AG10803 (cell line): ENCODE results near the gene SLC22A3.
"Not testable (repeated sequence)": the region's sequence is repeated elsewhere in the genome, so short reads cannot be mapped to it uniquely, and the experiment has no call there.

ENCODE experiments used
- DNase-seq: peaks from one replicate; pipeline ENCODE4 v3.0.0; 2010; ENCODE audit warnings: low read depth
- H3K4me3 ChIP-seq: 2 replicates; pipeline ENCODE4 v1.5.1; 2011; ENCODE audit warnings: mild to moderate bottlenecking, low read length, control low read depth
- TF ChIP-seq, protein P1 (sequence below): conservative IDR thresholded peaks from 2 replicates; pipeline ENCODE4 v1.5.1; 2011; ENCODE audit warnings: mild to moderate bottlenecking, low read length, control low read depth, inconsistent platforms

The SLC22A3 gene

DNA sequence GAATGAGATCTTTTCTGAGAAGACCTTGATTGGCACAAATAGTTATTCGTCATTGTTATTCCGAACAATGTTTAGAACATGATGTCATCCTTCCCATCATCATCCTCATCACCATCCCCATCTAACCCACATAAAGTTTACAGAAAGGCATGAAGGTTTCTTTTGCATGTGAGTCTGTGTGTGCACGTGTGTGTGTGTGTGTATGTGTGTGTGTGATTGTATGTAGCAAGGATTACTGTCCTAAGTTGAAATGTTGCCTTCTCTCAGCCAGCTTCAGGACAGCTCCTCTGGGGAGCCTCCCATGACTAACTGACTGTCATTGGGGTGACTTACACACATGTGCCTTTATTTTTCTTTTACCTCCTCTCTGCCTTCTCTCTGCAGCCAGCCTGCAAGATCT, 113.5 kb downstream of the SLC22A3 start:
- H3K4me3 ChIP-seq, result no peak overlapping the region
- TF ChIP-seq, protein P1, sequence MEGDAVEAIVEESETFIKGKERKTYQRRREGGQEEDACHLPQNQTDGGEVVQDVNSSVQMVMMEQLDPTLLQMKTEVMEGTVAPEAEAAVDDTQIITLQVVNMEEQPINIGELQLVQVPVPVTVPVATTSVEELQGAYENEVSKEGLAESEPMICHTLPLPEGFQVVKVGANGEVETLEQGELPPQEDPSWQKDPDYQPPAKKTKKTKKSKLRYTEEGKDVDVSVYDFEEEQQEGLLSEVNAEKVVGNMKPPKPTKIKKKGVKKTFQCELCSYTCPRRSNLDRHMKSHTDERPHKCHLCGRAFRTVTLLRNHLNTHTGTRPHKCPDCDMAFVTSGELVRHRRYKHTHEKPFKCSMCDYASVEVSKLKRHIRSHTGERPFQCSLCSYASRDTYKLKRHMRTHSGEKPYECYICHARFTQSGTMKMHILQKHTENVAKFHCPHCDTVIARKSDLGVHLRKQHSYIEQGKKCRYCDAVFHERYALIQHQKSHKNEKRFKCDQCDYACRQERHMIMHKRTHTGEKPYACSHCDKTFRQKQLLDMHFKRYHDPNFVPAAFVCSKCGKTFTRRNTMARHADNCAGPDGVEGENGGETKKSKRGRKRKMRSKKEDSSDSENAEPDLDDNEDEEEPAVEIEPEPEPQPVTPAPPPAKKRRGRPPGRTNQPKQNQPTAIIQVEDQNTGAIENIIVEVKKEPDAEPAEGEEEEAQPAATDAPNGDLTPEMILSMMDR, result no peak
- peak; percentile 17 for DNase-seq

DNA sequence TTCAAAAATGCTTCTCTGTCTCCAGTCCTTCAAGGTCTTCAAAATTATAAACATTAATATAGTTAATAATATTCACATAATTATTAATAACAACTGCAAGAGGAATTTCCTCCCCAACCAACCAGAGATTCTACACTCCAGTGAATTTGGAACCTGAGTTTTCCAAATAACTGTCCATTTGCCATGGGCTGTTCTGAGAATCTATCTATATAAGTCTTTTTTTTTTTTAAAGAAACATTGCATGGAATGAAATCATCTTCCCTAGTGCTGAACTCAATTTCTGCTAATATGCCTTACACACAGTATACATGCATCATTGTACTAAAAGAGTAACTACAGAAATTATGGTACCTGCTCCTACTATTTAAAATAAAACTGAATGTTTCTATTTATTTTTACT, 113.9 kb downstream of the SLC22A3 start:
- DNase-seq, result no peak
- H3K4me3 ChIP-seq, result no peak overlapping the region
- TF ChIP-seq, protein P1, result no peak

DNA sequence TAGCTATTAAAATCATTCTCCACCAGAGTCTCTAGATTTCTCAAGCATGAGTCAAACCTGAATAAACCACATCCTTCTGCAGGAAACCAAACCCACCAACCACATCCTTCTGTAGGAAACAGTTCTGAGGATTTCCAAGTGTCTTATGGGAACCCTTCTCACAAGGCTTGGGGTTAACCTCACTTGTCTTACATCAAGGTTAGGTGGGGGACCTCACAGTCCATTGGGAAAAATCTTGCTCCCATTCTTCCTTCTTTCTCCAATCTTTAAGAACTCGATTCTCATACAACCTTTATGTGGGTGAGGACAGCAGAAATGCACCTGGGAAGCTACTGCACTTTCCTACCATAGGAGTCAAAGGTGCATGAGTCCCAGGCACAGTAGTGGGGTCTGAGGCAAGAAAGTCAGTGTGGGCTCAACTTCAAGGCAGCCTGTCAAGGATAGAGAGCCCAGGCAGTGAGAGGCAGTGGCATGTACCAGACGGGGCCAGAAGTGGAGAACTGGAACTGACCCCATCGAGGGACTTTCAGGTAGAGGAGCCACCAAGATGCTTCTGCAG, 114.5 kb downstream of the SLC22A3 start:
- no peak overlapping the region for H3K4me3 ChIP-seq
- TF ChIP-seq, protein P1, result no peak
- DNase-seq, result peak; percentile 92

DNA sequence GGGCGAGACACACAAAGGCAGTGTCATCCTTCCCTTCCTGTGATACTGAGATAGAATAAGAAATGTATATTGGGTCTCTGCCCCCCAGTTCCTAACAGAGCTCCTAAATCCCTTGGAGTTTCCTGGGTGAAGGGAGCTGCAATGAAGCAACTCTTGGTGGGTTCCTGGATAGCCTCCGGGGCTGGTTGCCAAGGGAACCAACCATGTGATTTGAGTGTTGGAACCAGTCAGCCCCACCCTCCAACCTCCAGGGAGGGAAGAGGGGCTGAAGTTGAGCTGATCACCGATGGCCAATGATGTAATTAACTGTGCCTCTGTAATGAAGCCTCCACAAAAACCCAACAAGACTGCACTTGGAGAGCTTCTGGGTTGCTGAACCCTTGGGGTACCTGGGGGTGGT, 116.6 kb downstream of the SLC22A3 start:
- no peak for DNase-seq
- no peak overlapping the region for H3K4me3 ChIP-seq
- TF ChIP-seq, protein P1, result no peak

DNA sequence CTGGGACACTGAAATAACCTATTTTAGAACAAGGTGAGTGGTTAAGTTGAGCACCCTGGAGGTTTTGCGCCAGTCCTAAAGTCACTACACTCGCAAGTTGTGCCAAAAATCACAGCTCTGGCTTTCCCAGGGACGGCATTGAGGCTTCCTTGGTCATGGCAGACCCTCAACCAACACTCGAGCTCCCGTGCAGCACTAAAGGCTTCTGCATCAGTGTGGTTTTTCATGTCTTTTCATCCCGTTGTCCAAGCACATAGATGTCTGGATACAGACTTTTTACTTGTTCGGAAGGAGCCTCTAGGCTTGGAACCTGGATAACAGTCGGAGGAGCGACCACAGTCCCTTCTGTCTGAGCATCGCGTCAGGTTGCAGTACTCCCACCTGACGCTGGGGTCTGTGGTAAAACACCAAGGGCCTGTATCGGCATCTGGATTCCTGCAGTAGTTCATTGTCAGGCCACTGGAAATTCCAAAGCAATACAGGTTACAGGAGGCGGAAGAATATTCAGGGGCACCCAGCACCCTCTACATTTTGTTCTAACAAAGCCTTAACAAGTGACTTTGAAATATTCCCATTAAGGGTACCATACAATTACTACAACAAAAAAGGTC, 119.2 kb downstream of the SLC22A3 start:
- H3K4me3 ChIP-seq, DNase-seq: not testable (repeated sequence)

DNA sequence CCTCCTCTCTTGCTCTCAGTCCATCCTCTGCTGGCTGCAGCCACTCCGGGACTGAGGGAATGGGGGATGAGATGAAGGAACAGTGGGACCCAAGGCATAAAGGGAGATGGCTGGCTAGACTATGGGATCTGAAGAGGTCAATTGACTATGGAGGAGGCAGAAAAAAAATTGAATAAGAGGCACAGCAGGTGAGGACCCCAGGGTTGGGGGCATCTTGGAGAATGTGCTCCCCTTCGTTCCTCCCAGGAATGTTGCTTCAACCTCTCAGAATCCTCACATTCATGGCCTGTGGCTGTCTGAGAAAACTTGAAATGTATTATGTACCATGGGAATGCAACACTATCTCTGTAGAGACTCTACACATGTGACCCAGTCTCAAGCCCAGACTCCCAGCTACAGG, 121.0 kb downstream of the SLC22A3 start:
- TF ChIP-seq, protein P1, result no peak
- no peak overlapping the region for H3K4me3 ChIP-seq

DNA sequence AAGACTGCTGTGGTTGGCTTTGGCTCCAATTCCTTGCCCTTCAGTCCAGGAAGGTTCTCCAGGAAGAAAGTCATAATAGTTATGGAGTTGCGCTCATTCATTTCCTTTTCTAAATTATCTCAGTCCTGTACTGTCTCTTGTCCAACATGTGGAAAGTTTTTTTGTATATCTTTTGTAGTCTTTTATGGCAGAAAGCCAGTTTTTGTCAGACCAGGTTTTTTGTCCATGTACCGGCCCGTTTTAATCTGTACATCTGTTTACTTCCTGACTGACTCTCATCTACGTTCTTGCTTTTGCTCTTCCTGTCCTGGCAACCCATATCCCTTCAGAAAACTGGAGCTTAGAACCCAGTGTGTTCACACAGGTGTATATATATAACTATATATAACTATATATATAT, 127.9 kb downstream of the SLC22A3 start:
- DNase-seq, H3K4me3 ChIP-seq: not testable (repeated sequence)

More for the DNA sequence above, 121.0 kb downstream of the SLC22A3 start:
- no peak for DNase-seq

DNA sequence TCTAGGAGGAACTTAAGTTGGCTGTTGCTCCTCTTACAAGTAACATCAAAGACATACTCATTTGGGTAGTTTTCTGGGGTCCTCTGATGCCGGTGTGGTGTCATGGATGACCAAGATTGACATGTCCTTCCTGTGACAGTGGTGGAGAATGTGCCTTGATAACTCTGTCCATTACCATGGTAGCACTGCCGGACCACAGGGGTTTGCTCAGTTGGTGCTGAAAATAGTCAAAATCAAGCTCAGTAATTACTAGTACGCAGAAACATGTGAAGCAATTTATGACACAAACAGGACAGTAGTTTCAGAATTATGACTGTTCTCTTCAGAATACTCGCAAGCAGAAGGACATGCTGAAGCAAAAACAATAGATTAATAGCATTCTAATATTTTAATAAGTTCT, 128.9 kb downstream of the SLC22A3 start:
- DNase-seq, H3K4me3 ChIP-seq: not testable (repeated sequence)

DNA sequence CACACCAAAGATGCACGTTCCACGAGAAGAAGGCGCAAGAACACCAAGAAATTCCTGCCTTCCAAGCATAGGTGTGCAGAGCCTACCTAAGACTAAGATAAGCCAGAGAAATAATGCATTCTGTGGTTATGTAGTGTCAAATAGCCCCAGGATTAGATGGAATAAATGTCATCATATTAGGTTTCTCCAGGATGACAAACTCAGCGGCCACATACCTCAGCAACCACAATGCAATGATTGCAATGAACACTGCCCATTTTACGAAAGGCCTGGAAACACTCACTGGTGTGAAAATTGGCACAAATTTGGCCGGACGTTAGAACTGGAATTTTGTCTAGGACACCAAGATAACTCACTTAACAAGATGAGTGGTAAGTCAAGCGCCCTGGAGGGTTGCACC, 129.7 kb downstream of the SLC22A3 start:
- TF ChIP-seq, protein P1, result no peak
- peak; percentile 27 for DNase-seq
- no peak overlapping the region for H3K4me3 ChIP-seq
